VCaP (cell line): Measurements from ENCODE around the gene STN1.

Source experiments
- H3K27ac ChIP-seq: fragments of 450-650 bp; 2 replicates; pipeline ENCODE4 v1.5.1; 2017
- CTCF ChIP-seq: fragments of 450-650 bp; conservative IDR thresholded peaks from 2 replicates; pipeline ENCODE4 v1.5.1; 2017; ENCODE audit warnings: mild to moderate bottlenecking, moderate library complexity

STN1 gene

GRCh38 chr10:103838070-103838395 is 80.0 kb downstream of the STN1 start:
- H3K27ac ChIP-seq: peak overlapping the region; percentile 81
- no peak for TF ChIP-seq CTCF

GRCh38 chr10:103837370-103838069 is 80.5 kb downstream of the STN1 start:
- TF ChIP-seq CTCF: no peak

GRCh38 chr10:103836861-103837260 is 81.1 kb downstream of the STN1 start:
- H3K27ac ChIP-seq: peak overlapping the region; percentile 81
- TF ChIP-seq CTCF: no peak

More at GRCh38 chr10:103837370-103838069, 80.5 kb downstream of the STN1 start:
- H3K27ac ChIP-seq: peak overlapping the region; percentile 81

DNA sequence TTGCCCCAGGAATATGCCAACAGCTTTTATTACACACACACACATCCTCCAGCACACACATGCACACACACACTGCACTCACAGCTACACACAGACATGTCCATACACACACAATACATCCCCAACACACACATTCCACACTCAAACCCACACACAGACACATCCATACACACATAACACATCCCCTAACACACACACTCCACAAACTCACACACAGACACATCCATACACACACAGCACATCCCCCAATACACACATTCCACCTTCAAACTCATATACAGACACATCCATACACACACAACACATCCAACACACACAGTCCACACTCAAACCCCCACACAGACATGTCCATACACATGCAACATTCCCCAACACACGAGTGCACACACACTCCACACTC is 81.7 kb downstream of the STN1 start:
- peak overlapping the region; percentile 81 for H3K27ac ChIP-seq
- no peak for TF ChIP-seq CTCF

- no peak for TF ChIP-seq CTCF
- peak overlapping the region; percentile 81 for H3K27ac ChIP-seq
Measured at GRCh38 chr10:103835096-103836050, 82.6 kb downstream of the STN1 start.

- no peak for TF ChIP-seq CTCF
- peak overlapping the region; percentile 81 for H3K27ac ChIP-seq
Measured at GRCh38 chr10:103834436-103835095, 83.4 kb downstream of the STN1 start.
